ENCODE measurements around the gene HOXA7.

The HOXA7 gene

GRCh38 chr7:27106901-27107240 is 49.6 kb downstream of the HOXA7 start:
- no peak for DNase-seq (ENCODE audit: low spot score)

GRCh38 chr7:27106181-27106900 is 50.1 kb downstream of the HOXA7 start:
- DNase-seq (ENCODE audit: low spot score), result no peak

GRCh38 chr7:27105301-27106031 is 51.0 kb downstream of the HOXA7 start:
- DNase-seq (ENCODE audit: low spot score), result no peak

- DNase-seq (ENCODE audit: low spot score), result no peak
These were observed 52.0 kb downstream of the HOXA7 start for GRCh38 chr7:27104341-27105058.
